ENCODE data around the gene SERTAD1.

DNA sequence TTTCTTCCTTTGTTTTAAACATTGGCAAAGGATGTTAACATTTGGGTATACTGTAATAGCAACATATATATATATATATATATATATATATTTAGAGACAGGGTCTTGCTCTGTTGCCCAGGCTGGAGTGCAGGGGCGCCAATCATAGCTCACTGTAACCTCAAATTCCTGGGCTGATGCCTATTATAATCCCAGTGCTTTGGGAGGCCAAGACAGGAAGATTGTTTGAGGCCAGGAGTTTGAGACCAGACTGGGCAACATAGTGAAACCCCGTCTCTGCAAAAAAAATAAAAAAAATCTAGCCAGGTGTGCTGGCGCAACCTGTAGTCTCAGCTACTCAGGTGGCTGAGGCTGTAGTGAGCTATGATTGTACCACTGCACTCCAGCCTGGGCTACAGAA is 34.4 kb upstream of the SERTAD1 start:
- TF ChIP-seq MAX (IDR thresholded peaks at IDR 0.05; ENCODE audit: low read depth, low read length) = no peak
- TF ChIP-seq, protein P1, sequence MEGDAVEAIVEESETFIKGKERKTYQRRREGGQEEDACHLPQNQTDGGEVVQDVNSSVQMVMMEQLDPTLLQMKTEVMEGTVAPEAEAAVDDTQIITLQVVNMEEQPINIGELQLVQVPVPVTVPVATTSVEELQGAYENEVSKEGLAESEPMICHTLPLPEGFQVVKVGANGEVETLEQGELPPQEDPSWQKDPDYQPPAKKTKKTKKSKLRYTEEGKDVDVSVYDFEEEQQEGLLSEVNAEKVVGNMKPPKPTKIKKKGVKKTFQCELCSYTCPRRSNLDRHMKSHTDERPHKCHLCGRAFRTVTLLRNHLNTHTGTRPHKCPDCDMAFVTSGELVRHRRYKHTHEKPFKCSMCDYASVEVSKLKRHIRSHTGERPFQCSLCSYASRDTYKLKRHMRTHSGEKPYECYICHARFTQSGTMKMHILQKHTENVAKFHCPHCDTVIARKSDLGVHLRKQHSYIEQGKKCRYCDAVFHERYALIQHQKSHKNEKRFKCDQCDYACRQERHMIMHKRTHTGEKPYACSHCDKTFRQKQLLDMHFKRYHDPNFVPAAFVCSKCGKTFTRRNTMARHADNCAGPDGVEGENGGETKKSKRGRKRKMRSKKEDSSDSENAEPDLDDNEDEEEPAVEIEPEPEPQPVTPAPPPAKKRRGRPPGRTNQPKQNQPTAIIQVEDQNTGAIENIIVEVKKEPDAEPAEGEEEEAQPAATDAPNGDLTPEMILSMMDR (IDR thresholded peaks at IDR 0.05; ENCODE audit: low read depth, low read length) = no peak
- TF ChIP-seq POLR2A (IDR thresholded peaks at IDR 0.05; ENCODE audit: extremely low read depth, insufficient read length) = no peak

Data from NB4 (cell line).